ENCODE data around the gene ERP44.
"Not testable (repeated sequence)": the region's sequence is repeated elsewhere in the genome, so short reads cannot be mapped to it uniquely, and the experiment has no call there.

Gene ERP44

GRCh38 chr9:100098887-100099721 lies at the start of gene ERP44, which contains the start of gene INVS:
ERP44 (minus strand) TSS chr9:100099000; CDS start chr9:100098840, 160 bp downstream.
INVS (plus strand) TSS chr9:100099243; CDS start chr9:100104522, 5,279 bp downstream.
- in situ Hi-C loops (cut with MboI; ENCODE audit: low sequenced_read_pairs) = no loop called here

GRCh38 chr9:100145976-100146375 lies 47.2 kb upstream of the ERP44 start:
- in situ Hi-C loops (cut with MboI; ENCODE audit: low sequenced_read_pairs) = not testable (repeated sequence)

GRCh38 chr9:100145167-100145934 lies 46.6 kb upstream of the ERP44 start:
- in situ Hi-C loops (cut with MboI; ENCODE audit: low sequenced_read_pairs) = not testable (repeated sequence)

GRCh38 chr9:100141862-100142261 lies 43.1 kb upstream of the ERP44 start:
- in situ Hi-C loops (cut with MboI; ENCODE audit: low sequenced_read_pairs) = not testable (repeated sequence)

- in situ Hi-C loops (cut with MboI; ENCODE audit: low sequenced_read_pairs) = not testable (repeated sequence)
Measured at GRCh38 chr9:100140303-100140702, 41.5 kb upstream of the ERP44 start.

- in situ Hi-C loops (cut with MboI; ENCODE audit: low sequenced_read_pairs) = not testable (repeated sequence)
Measured at GRCh38 chr9:100136799-100137198, 38.0 kb upstream of the ERP44 start.

- in situ Hi-C loops (cut with MboI; ENCODE audit: low sequenced_read_pairs) = no loop called here
Measured at GRCh38 chr9:100134731-100135130, 35.9 kb upstream of the ERP44 start.

GRCh38 chr9:100131875-100132430 lies 33.2 kb upstream of the ERP44 start:
- in situ Hi-C loops (cut with MboI; ENCODE audit: low sequenced_read_pairs) = no loop called here

GRCh38 chr9:100131216-100131615 lies 32.4 kb upstream of the ERP44 start:
- in situ Hi-C loops (cut with MboI; ENCODE audit: low sequenced_read_pairs) = no loop called here

- in situ Hi-C loops (cut with MboI; ENCODE audit: low sequenced_read_pairs) = no loop called here
Measured at GRCh38 chr9:100129772-100130171, 31.0 kb upstream of the ERP44 start.

GRCh38 chr9:100126423-100126822 lies 27.6 kb upstream of the ERP44 start:
- in situ Hi-C loops (cut with MboI; ENCODE audit: low sequenced_read_pairs) = no loop called here

- in situ Hi-C loops (cut with MboI; ENCODE audit: low sequenced_read_pairs) = no loop called here
Measured at GRCh38 chr9:100125910-100126309, 27.1 kb upstream of the ERP44 start.

GRCh38 chr9:100125236-100125635 lies 26.4 kb upstream of the ERP44 start:
- in situ Hi-C loops (cut with MboI; ENCODE audit: low sequenced_read_pairs) = no loop called here

GRCh38 chr9:100120286-100120685 lies 21.5 kb upstream of the ERP44 start:
- in situ Hi-C loops (cut with MboI; ENCODE audit: low sequenced_read_pairs) = no loop called here

- in situ Hi-C loops (cut with MboI; ENCODE audit: low sequenced_read_pairs) = no loop called here
Measured at GRCh38 chr9:100117316-100117715, 18.5 kb upstream of the ERP44 start.

GRCh38 chr9:100112677-100113336 lies 14.0 kb upstream of the ERP44 start:
- in situ Hi-C loops (cut with MboI; ENCODE audit: low sequenced_read_pairs) = no loop called here

- in situ Hi-C loops (cut with MboI; ENCODE audit: low sequenced_read_pairs) = no loop called here
Measured at GRCh38 chr9:100111235-100111634, 12.4 kb upstream of the ERP44 start.

- in situ Hi-C loops (cut with MboI; ENCODE audit: low sequenced_read_pairs) = no loop called here
Measured at GRCh38 chr9:100108559-100108958, 9.8 kb upstream of the ERP44 start.

GRCh38 chr9:100106616-100107015 lies 7.8 kb upstream of the ERP44 start:
- in situ Hi-C loops (cut with MboI; ENCODE audit: low sequenced_read_pairs) = no loop called here

- in situ Hi-C loops (cut with MboI; ENCODE audit: low sequenced_read_pairs) = no loop called here
Measured at GRCh38 chr9:100105861-100106260, 7.1 kb upstream of the ERP44 start.

GRCh38 chr9:100104314-100104713 lies 5.5 kb upstream of the ERP44 start:
- in situ Hi-C loops (cut with MboI; ENCODE audit: low sequenced_read_pairs) = no loop called here

All from HL-60/S4 (cell line).